Activated naive CD8-positive, alpha-beta T cell treated with anti-CD3 and anti-CD28 coated beads for 36 hours (primary cell): ENCODE measurements around the gene CD9. TPM values are rescaled to one million over a fixed set of nuclear protein-coding genes. Genes with fewer than 3 reads are reported as not detected.
"Not testable (repeated sequence)": the region's sequence is repeated elsewhere in the genome, so short reads cannot be mapped to it uniquely, and the experiment has no call there.

Source experiments
- DNase-seq: peaks from one replicate; pipeline ENCODE4 v3.0.0; 2021
- H3K27ac Mint-ChIP-seq: one replicate; pipeline ENCODE4 v1.8.0; 2022; ENCODE audit warnings: mild to moderate bottlenecking, moderate library complexity, mixed read lengths
- H3K27me3 Mint-ChIP-seq: one replicate; pipeline ENCODE4 v1.8.0; 2022; ENCODE audit warnings: mild to moderate bottlenecking, mixed read lengths
- H3K36me3 Mint-ChIP-seq: one replicate; pipeline ENCODE4 v1.8.0; 2021; ENCODE audit warnings: mild to moderate bottlenecking, mixed read lengths
- H3K4me1 Mint-ChIP-seq: one replicate; pipeline ENCODE4 v1.8.0; 2021; ENCODE audit warnings: mixed read lengths
- H3K4me3 Mint-ChIP-seq: one replicate; pipeline ENCODE4 v1.8.0; 2022; ENCODE audit warnings: mild to moderate bottlenecking, moderate library complexity, mixed read lengths
- H3K9me3 Mint-ChIP-seq: one replicate; pipeline ENCODE4 v1.8.0; 2022; ENCODE audit warnings: mixed read lengths
- total RNA-seq, 2 experiments: library from RNA; stranded (reverse); gene quantifications; one replicate each; pipeline ENCODE4 v1.2.3, GENCODE V29; 2021

The CD9 gene
- total RNA-seq, 2 experiments from 2014 or later: 16.2 to 18.1 TPM

DNA sequence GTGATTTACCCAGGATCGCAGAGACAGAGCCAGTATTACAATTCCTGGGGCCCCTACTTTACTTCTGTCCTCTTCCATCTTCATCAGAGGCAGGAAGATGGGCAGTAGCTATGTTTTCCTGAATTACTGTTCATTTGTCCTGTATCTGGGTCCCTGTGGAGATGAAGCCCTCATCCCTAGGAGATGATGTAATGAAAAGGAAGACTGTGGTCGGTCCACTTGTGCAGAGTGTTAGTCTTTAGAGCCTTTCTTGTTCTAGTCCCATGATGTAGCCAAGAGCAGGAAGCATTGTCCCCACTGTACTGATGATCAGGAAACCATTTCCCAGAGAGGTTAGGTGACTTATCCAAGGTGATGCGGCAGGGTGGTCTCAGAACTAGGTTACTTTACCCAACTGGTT is 2.6 kb downstream of the CD9 start:
- peaks cover 28% of the 10 kb centered on the region for H3K4me1 Mint-ChIP-seq
- no peak overlapping the region for H3K4me3 Mint-ChIP-seq
- H3K9me3 Mint-ChIP-seq: no peaks in the 10 kb centered on the region
- no peak overlapping the region for H3K27ac Mint-ChIP-seq
- peaks cover 20% of the 10 kb centered on the region for H3K27me3 Mint-ChIP-seq
- no peak for DNase-seq
- peaks cover 2% of the 10 kb centered on the region for H3K36me3 Mint-ChIP-seq

- H3K27ac Mint-ChIP-seq: no peak overlapping the region
- H3K4me1 Mint-ChIP-seq: peaks cover 28% of the 10 kb centered on the region
- H3K4me3 Mint-ChIP-seq: no peak overlapping the region
- H3K9me3 Mint-ChIP-seq: no peaks in the 10 kb centered on the region
- peaks cover 2% of the 10 kb centered on the region for H3K36me3 Mint-ChIP-seq
- no peak for DNase-seq
- peaks cover 20% of the 10 kb centered on the region for H3K27me3 Mint-ChIP-seq
These were observed 3.4 kb downstream of the CD9 start for GRCh38 chr12:6203601-6204000.

GRCh38 chr12:6204533-6205143 is 4.4 kb downstream of the CD9 start:
- peaks cover 19% of the 10 kb centered on the region for H3K4me1 Mint-ChIP-seq
- peaks cover 20% of the 10 kb centered on the region for H3K27me3 Mint-ChIP-seq
- no peak overlapping the region for H3K4me3 Mint-ChIP-seq
- no peak overlapping the region for H3K27ac Mint-ChIP-seq
- H3K36me3 Mint-ChIP-seq: peaks cover 2% of the 10 kb centered on the region
- no peaks in the 10 kb centered on the region for H3K9me3 Mint-ChIP-seq
- no peak for DNase-seq

- Mint-ChIP-seq H3K9me3 (no peaks in the 10 kb centered on the region), H3K4me1 (peaks cover 17% of the 10 kb centered on the region), H3K36me3 (peaks cover 2% of the 10 kb centered on the region), H3K4me3 (no peak overlapping the region), H3K27ac (peak overlapping the region; percentile 11), H3K27me3 (peaks cover 20% of the 10 kb centered on the region)
- no peak for DNase-seq
These were observed 4.9 kb downstream of the CD9 start for GRCh38 chr12:6205144-6205539.

GRCh38 chr12:6205761-6206160 is 5.6 kb downstream of the CD9 start:
- H3K27me3 Mint-ChIP-seq: peaks cover 20% of the 10 kb centered on the region
- DNase-seq: no peak
- no peaks in the 10 kb centered on the region for H3K9me3 Mint-ChIP-seq
- peaks cover 2% of the 10 kb centered on the region for H3K36me3 Mint-ChIP-seq
- H3K4me3 Mint-ChIP-seq: no peak overlapping the region
- peaks cover 17% of the 10 kb centered on the region for H3K4me1 Mint-ChIP-seq
- H3K27ac Mint-ChIP-seq: no peak overlapping the region

DNA sequence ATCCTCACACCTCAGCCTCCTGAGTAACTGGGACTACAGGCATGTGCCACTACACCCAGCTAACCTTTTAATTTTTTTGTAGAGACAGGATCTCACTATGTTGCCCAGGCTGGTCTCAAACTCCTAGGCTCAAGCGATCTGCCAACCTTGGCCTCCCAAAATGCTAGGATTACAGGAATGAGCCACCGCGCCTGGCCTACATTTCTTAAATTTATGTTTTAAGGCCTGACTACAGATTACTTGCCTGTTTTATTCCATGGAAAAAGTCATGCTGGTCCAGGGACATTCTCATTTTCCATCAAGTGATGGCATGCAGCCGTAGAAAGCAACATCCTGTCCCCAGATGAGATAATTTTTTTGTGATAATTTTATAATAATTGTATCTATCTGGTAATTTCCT is 6.1 kb downstream of the CD9 start:
- Mint-ChIP-seq H3K9me3 (no peaks in the 10 kb centered on the region), H3K27ac (no peak overlapping the region), H3K4me1 (peaks cover 14% of the 10 kb centered on the region), H3K27me3 (peaks cover 16% of the 10 kb centered on the region), H3K36me3 (peaks cover 2% of the 10 kb centered on the region), H3K4me3 (no peak overlapping the region)
- no peak for DNase-seq

DNA sequence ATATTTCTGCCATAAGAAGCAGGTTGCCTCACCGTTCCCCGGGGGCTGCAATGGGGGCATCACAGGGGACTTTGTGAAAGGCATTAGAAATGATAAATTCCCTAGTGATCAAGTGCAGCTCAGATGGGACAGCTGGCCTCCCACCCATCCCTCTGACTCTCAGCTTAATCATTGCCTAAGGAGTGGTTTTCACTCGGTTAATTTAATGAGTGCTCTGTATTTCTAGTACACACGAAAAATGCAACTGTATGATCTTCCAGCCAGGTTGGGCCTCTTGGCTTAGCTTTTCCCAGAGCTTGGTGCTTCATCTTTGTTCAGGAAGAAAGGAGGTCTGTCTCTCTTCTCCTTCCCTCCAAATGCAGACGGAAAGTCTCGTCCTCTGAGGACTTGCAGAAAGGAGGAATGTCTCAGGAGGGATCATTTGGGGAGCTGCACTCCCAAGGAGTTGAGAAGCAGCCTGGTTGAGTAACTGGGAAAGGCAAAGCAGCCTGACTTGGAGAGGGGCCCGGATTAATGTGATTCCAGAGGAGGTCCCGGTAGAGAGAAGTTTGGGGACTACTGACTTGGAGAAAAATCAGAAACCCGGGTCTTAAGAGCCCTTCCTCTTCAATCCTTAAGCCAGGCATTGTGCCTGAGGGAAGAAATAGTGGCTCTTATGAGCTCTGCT is 7.2 kb downstream of the CD9 start:
- Mint-ChIP-seq H3K27ac (no peak overlapping the region), H3K9me3 (no peaks in the 10 kb centered on the region), H3K27me3 (peaks cover 7% of the 10 kb centered on the region), H3K4me3 (no peak overlapping the region), H3K4me1 (peaks cover 14% of the 10 kb centered on the region), H3K36me3 (peaks cover 2% of the 10 kb centered on the region)
- no peak for DNase-seq

DNA sequence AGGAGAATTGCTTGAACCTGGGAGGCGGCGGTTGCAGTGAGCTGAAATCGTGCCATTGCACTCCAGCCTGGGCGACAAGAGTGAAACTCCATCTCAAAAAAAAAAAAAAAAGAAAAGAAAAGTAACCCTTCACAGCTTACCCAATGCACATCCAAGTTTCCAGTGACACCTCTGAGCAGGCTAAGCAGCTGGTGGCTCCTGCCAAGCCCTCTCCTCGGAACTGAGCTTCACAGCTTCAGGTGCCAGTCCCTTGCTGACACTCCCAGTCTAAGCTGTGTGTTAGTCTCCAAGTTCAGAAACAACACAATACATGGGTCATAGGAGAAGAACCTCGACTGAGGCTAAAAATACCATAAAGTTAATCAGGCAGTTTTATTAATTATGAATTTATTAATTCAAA is 7.9 kb downstream of the CD9 start:
- Mint-ChIP-seq H3K27me3 (peaks cover 3% of the 10 kb centered on the region), H3K27ac (no peak overlapping the region), H3K4me3 (no peak overlapping the region), H3K9me3 (no peaks in the 10 kb centered on the region), H3K4me1 (peaks cover 15% of the 10 kb centered on the region), H3K36me3 (peaks cover 2% of the 10 kb centered on the region)
- DNase-seq: no peak

GRCh38 chr12:6209428-6209827 is 9.2 kb downstream of the CD9 start:
- DNase-seq, H3K36me3 Mint-ChIP-seq, H3K27ac Mint-ChIP-seq, H3K4me3 Mint-ChIP-seq, H3K27me3 Mint-ChIP-seq, H3K9me3 Mint-ChIP-seq: not testable (repeated sequence)
- H3K4me1 Mint-ChIP-seq: peaks cover 15% of the 10 kb centered on the region

DNA sequence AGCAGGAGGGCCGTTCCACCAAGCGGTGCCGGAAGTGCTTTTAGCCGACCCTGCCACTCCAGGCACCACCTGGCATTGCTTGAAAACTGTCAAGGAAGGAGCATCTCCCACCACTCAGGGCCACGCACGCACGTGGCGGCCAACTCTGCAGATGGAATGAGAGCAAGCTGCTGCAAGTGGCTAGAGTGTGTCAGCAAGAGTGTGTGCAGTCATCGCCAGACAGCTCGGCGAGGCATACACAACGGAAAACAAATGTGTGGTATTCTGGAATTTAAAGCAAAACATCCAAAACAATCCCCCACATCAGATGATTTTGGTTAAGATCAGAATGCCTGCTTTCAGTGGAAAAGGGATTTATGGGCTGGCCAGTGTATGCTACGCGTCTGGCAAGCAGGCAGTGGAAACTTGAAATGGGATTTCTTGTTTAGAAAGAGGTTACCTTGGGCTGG is 11.2 kb downstream of the CD9 start:
- Mint-ChIP-seq H3K27ac (no peak overlapping the region), H3K36me3 (no peaks in the 10 kb centered on the region), H3K9me3 (no peaks in the 10 kb centered on the region), H3K4me3 (no peak overlapping the region), H3K27me3 (no peaks in the 10 kb centered on the region), H3K4me1 (peaks cover 15% of the 10 kb centered on the region)
- DNase-seq: no peak

- H3K36me3 Mint-ChIP-seq: no peaks in the 10 kb centered on the region
- DNase-seq: no peak
- H3K27ac Mint-ChIP-seq: no peak overlapping the region
- H3K9me3 Mint-ChIP-seq: no peaks in the 10 kb centered on the region
- H3K4me3 Mint-ChIP-seq: no peak overlapping the region
- no peaks in the 10 kb centered on the region for H3K27me3 Mint-ChIP-seq
- H3K4me1 Mint-ChIP-seq: peaks cover 20% of the 10 kb centered on the region
These were observed 11.9 kb downstream of the CD9 start for GRCh38 chr12:6212086-6212485.

GRCh38 chr12:6213969-6214368 is 13.8 kb downstream of the CD9 start:
- Mint-ChIP-seq H3K36me3 (no peaks in the 10 kb centered on the region), H3K4me1 (peaks cover 30% of the 10 kb centered on the region), H3K4me3 (no peak overlapping the region), H3K27me3 (no peaks in the 10 kb centered on the region), H3K9me3 (no peaks in the 10 kb centered on the region), H3K27ac (no peak overlapping the region)
- DNase-seq: no peak

- Mint-ChIP-seq H3K4me1 (peaks cover 31% of the 10 kb centered on the region), H3K27ac (no peak overlapping the region), H3K4me3 (no peak overlapping the region), H3K9me3 (no peaks in the 10 kb centered on the region), H3K27me3 (no peaks in the 10 kb centered on the region), H3K36me3 (no peaks in the 10 kb centered on the region)
- DNase-seq: no peak
These were observed 14.4 kb downstream of the CD9 start for GRCh38 chr12:6214633-6215032.

GRCh38 chr12:6215120-6215807 is 15.1 kb downstream of the CD9 start:
- DNase-seq: no peak
- no peaks in the 10 kb centered on the region for H3K36me3 Mint-ChIP-seq
- H3K27me3 Mint-ChIP-seq: no peaks in the 10 kb centered on the region
- H3K4me3 Mint-ChIP-seq: no peak overlapping the region
- peaks cover 31% of the 10 kb centered on the region for H3K4me1 Mint-ChIP-seq
- no peak overlapping the region for H3K27ac Mint-ChIP-seq
- H3K9me3 Mint-ChIP-seq: no peaks in the 10 kb centered on the region

- no peak for DNase-seq
- H3K4me3 Mint-ChIP-seq: no peak overlapping the region
- no peak overlapping the region for H3K27ac Mint-ChIP-seq
- no peaks in the 10 kb centered on the region for H3K36me3 Mint-ChIP-seq
- H3K4me1 Mint-ChIP-seq: peaks cover 33% of the 10 kb centered on the region
- H3K27me3 Mint-ChIP-seq: no peaks in the 10 kb centered on the region
- no peaks in the 10 kb centered on the region for H3K9me3 Mint-ChIP-seq
These were observed 15.8 kb downstream of the CD9 start for GRCh38 chr12:6215932-6216494.
